ENCODE results near the gene SLC4A7.

- TF ChIP-seq TAF1 (IDR thresholded peaks at IDR 0.05; ENCODE audit: low read depth, low read length) (no peak), POLR2A (IDR thresholded peaks at IDR 0.05; ENCODE audit: low read depth, low read length) (no peak), POLR2AphosphoS5 (IDR thresholded peaks at IDR 0.05; ENCODE audit: low read depth, low read length) (no peak), PAX5 (IDR thresholded peaks at IDR 0.05; ENCODE audit: insufficient read depth, low read length, severe bottlenecking) (no peak), SPI1 (IDR thresholded peaks at IDR 0.05; ENCODE audit: low read depth, low read length) (no peak), POU2F2 (IDR thresholded peaks at IDR 0.05; ENCODE audit: low read depth, low read length) (no peak)
Measured at GRCh38 chr3:27384191-27384590, 100.0 kb downstream of the SLC4A7 start.
